Fibroblast of peridontal ligament (primary cell): Measurements from ENCODE around the gene AIRE.
"Not testable (repeated sequence)": the region's sequence is repeated elsewhere in the genome, so short reads cannot be mapped to it uniquely, and the experiment has no call there.

Source experiments
- DNase-seq: peaks from one replicate; pipeline ENCODE4 v3.0.0-alpha.2; 2010; ENCODE audit errors: extremely low read depth

Gene AIRE

DNA sequence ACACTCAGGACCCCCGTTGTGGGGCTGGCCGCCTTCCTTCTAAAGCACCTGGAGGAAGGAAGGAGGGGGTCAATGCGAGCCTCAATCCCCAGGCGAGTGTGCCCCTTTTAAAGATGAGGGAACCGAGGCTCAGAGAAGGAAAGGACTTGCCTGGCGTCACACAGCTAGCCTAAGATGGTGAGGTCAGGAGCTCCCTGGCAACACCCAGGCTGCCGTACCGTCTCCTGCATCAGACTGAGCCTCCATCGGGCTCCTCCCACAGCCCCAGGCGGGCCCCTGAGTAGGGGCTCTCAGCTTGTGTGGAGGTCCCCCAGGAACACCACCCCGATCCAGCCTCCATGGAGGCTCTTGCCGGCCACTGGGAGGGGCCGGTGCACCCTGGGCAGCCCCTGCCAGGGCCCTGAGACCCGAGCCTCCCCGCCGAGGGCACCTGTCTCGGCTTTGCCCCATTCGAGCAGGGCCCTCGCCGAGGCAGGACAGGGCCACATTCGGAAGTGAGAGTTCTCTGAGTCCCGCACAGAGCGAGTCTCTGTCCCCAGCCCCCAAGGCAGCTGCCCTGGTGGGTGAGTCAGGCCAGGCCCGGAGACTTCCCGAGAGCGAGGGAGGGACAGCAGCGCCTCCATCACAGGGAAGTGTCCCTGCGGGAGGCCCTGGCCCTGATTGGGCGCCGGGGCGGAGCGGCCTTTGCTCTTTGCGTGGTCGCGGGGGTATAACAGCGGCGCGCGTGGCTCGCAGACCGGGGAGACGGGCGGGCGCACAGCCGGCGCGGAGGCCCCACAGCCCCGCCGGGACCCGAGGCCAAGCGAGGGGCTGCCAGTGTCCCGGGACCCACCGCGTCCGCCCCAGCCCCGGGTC is at the start of gene AIRE:
Gene AIRE (plus strand): TSS at position 739 of the 855 bp plus-strand sequence. CDS start 131 bp downstream, outside the sequence.
- no peak for DNase-seq

DNA sequence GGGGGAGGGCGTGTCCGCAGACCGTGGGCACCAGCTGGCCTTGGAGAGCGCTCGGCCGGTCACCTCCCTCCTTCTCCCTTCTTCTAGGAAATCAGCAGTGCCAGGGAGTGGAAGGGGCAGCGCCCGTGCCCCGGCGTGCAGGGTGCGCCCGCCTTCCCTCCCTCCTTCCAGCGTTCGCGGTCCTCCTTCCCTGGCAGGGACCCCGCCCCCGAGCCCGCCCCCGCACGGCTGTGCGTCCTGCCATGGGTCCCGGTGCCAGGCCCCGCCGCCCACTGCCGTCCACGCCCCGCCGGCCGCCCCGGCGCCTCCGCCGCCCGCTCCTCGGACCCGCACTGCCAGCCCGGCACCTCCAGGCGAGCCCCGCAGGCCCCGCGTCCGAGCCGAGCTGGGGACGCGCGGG is 45.3 kb upstream of the AIRE start:
- DNase-seq = not testable (repeated sequence)

DNA sequence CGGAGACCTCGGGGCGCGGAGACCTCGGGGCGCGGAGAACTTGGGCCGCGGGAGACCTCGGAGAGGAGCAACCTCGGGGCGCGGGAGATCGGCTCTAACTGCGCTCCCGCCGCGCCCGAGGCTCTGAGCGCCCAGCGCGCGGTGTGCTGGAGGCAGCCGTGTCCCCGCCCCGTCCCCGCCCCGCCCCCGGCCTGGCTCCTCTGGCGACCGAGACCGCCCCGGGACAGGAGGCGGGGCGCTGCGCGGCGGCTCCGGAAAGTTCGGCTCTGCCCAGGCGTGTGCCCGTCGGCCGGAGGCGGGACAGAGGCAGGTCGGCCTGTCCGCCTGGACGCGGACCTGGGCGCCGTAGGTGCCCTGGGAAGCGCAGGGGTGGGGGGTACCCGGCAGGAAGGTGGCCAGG is 44.8 kb upstream of the AIRE start, which contains the start of gene ICOSLG:
Gene ICOSLG (minus strand): TSS at position 102 of the 400 bp plus-strand sequence. CDS start 126 bp downstream, outside the sequence.
- not testable (repeated sequence) for DNase-seq

DNA sequence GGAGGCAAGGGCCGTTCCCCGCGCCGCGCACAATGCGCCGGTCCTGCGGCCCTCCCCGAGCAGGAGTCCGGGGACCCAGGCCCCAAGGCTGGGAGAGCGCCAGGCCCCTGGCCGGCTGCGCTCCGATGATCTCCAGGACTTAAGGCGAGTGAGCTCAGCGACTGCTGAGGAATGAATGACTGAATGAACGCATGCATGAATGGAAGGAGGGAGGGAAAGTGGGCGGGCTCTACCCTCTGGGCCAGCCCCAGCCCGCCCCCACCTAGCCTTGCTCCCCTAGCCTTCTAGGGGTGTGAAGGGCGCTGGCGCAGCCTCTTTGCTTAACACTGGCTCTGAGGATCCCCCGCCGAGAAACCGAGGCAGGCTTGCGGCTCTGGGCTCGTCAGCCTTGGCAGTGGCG is 44.4 kb upstream of the AIRE start:
- not testable (repeated sequence) for DNase-seq

DNA sequence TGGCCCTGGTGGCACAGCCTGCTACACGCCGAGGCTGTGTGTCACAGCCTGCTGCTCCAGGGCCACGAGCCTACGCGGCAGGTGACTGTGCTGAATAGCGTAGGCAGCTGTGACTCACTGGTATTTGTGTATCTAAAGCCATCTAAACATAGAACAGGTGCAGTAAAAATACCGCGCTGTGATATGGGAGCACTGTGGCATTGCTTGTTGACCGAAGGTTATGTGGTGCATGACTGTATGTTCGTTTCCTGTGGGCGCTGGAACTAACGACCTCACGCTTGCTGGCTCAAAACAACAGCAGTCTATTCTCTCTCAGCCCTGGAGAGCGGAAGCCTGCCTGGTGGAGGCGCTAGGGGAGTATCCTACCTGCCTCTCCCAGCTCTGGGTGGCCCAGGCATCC is 41.7 kb upstream of the AIRE start:
- DNase-seq = not testable (repeated sequence)

DNA sequence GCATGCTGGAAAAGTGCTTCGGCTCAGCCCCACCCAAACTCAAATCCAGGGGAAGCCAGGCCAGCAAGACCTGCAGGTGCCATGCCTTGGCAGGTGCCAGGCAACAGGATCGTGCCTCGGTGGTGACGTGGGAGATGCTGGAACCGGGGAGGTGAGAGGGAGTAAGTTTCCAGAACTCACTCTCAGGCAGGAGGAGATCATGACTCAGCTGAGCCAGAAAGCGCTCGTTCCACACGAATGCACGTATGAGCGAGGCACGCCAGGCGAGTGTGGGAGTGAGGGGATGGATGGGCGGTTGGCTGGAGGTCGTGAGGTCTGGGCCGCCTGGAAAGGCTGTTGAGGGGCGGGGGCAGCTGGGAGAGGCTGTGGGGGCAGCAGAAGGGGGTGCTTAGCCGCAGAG is 37.8 kb upstream of the AIRE start:
- DNase-seq = not testable (repeated sequence)

DNA sequence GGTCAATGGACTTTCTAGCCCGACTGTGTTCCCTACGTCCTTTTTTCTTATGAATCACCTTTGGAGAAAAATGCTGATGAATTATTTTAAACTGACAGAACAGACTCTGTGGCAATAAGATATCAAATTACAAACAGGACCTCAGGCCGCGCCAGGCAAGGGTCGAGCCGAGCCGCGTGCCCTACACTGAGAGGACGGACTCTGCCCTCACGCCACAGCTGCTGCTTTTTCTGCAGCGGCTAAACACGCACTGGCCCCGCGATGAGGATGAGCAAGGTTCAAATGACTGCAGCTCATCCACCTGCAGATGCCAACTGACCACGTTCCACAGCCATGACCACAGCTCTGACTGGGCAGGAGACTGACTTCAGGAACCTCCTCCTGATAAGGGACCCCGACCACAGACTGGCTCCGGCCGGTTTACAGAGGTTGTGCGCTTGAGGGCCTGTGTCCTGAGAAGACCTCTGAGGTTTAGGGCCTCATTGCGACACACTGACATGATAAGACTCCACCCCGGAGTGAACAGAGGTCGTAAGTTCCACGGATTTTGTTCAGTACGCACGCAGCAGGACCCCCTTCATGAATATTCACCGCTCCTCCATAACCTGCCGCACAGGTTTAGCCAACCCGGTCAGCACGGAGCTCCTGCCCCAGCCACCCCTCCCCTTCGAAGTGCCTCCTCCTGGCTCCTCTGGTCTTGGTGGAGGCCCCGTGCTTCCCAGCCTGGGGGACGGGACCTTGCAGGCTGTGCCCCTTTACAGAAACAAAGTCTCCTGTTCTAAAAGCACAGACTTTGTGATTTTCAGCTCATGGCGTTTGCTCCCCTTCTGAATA is 36.3 kb upstream of the AIRE start:
- DNase-seq = not testable (repeated sequence)

DNA sequence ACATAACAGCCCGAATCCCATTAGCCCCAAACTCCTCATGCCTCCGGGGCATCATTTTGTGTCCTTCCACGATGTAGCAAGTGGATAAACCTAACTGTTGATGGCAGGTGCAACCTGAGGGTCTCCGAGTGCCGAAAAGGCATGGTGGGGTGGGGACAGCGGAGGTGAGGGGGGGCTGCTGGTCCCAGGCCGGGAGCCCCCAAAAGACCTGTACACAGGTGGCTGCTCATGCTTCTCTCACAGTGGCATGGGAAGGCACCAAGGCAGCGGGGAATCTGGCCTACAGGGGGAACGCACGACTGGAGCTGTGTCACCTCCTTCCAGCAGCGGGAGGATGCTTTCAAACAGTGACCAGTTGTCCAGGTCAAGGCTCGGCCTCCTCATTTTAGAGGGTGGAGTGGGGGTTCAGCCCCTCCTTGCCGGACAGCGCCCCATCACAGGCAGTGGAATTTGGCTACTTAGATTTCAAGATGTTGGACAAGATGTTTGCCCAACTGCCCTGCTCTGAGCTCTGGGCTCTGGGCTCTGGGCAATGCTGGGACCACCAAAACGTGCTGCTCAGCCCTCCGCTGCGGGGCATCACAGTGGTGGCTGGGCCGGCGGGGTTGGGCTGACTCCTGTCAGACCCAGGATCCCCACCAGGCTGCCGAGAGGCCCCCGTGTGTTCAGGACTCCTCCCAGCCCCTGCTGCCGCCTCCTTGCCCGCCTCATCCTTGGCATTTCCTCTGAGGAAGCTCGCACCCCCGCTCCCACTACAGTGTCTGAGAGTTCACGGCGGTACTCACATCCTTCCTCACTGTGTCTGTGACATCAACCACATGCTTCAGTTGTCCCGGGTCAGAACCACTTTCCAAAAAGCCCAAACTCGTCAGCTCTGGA is 31.6 kb upstream of the AIRE start:
- no peak for DNase-seq

DNA sequence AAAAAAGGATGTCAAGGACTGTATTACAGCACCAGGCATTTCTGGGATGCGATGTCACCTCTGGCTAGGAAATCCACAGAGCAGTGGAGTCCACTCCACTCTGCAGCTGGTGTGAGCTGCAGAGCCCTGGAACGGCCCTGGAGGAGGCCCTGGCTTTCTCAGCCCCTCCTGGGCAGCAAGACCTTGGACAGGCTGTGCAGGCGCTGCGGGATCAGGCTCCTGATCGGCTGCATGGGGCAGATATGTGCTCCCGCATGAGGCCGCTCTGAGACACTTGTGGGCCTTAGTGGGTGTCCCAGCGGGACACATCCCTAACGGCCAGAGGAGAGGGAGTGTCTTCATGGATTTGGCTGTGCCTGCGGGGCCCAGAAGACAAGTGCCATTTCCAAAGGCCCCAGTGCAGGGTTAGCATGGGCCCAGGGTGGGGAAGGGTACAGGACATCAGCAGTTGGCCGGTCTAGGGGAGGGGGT is 30.1 kb upstream of the AIRE start:
- peak; percentile 20 for DNase-seq

DNA sequence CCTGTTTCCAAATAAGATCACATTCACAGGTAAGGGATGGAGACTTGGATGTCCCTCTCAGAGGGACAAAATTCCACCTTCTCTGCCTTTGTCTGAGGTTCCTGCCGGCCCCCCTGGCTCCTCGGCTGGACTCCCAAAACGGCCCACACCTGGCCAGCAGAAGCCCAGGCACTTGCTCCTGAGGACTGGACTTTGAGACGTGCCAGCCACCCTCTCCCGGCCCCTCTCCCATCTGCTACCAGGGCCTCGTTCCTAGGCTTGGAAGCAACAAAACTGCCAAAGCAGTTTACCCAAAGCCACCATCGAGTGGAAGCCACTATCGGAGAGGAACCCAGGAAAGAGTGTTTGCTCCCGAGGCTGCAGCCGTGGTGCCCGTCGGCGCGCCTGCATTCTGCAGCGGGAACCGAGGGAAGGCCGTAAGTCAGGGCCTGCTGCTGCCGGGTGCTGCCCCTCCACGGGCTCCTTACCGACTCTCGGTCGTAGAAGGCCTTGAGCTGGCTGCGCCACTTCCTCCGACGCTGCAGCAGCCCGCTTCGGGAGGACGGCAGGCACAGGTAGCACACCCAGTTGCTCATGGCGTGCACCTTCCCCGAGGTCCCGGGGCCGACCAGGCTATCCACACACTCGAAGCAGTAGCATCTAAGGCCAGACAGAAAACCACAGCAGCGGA is 27.5 kb upstream of the AIRE start:
- DNase-seq = no peak

DNA sequence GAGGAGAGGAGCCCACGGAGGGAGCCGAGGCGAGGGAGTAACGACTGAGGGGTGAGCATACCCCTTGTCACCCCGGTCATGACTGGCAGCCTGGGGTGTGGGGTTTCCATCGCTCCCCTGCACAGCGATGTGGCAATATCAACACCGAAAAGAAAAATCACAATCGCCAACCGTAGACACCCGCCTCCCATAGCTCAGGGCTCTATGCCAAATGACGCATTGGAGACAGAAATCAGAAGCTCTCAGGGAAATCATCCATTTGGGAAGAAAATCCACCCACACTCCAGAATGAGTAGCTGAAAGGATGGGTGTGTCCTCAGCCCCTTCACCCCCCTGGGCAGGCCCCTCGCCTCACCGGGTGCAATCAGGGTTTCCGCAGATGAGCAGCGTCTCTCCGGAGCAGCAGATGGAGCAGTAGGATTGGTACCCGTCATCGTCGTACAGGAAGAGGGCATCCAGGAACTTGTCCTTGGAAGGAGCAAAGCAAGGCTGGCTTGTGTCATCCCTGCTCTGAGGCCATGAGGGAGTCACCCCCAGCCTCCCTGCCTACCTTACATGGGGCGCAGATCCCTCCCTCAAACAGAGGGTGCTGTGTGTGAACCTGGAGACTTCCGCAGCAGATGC is 26.5 kb upstream of the AIRE start:
- no peak for DNase-seq

DNA sequence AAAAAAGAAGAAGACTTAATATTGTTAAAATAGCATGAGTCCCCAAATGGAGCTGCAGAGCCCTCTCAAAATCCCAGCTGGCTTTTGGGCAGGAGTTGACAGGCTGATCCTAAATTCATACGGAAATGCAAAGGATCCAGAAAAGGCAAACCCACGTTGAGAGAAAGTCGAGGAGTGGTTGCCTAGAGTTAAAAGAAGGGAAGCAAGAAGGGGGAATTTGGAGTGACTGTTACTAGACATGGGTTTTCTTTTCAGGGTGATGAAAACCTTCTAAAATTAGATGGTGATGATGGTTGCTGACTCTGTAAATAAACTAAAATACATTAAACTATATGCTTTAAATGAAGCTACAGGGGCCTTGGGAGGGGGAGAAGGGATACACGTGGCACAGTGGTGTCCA is 25.6 kb upstream of the AIRE start:
- DNase-seq = no peak

DNA sequence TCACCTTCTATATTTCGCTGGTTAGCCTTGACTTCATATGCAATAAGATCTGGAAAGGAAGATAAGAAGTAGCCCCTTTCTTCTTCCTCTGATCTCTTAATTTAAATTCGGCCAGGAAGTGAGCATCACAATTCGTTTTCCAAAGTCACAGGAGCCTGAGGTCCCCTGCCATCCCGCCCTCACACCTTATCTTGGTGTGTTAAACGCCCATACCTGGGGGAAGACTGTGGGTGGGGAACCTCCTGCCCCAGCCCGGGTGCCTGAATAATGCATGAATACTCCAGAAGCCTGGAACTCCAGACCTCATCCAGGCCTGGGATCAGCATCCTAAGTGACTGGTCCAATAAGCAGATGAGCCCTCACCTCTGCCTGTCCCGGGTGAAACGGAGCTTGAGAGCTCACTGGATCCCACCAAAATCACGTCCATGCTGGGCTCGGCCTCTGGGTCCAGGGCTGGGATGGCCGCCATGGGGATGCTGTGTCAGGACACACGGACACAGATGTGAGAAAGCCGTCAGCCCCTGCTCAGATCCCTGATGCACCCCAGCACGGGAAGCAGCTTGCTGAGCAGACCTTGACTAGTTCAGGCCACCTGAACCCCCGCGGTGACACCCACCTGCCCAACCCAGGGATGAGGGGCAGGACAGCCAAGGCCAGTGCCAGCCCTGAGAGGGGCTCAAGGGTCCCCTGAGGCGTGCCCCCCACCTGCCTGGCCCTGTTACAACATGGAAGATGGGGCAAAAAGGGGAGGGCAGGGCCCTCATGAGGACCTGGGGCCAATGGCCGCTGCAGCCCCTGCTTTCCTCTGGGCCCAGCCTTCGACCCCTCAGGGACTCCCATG is 24.7 kb upstream of the AIRE start:
- no peak for DNase-seq

DNA sequence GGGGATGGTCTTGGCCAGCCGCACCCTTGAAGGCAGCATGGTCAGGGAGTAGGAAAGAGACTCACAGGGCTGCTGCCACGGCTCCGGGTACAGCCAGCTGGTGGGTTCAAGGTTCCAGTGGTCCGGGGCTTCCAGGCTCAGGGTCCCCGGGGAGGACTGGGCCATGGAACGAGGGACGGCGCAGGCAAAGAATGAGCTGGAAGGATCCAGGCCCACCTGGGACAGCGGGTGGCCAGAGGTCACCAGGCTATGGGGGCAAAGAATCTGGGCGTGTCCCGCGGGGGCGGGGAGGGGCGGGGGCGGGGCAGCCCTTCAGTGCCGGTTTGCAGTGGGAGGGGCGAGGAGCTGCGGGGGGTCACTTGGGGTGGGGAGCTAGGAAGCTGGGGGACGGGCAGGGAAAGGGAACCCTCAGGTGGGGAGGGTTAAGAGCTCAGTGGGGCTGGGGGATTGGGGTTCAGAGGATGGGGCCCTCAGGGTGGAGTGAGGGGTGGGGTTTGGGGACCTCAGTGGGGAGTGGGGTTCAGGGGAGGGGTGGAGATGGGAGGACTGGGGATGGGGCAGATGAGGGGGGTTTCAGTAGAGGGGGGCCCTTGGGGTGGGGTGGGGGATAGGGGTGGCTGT is 23.9 kb upstream of the AIRE start, which contains the start of gene DNMT3L:
Gene DNMT3L (minus strand): TSS at position 223 of the 621 bp plus-strand sequence. CDS start 638 bp downstream, outside the sequence.
- DNase-seq = no peak

DNA sequence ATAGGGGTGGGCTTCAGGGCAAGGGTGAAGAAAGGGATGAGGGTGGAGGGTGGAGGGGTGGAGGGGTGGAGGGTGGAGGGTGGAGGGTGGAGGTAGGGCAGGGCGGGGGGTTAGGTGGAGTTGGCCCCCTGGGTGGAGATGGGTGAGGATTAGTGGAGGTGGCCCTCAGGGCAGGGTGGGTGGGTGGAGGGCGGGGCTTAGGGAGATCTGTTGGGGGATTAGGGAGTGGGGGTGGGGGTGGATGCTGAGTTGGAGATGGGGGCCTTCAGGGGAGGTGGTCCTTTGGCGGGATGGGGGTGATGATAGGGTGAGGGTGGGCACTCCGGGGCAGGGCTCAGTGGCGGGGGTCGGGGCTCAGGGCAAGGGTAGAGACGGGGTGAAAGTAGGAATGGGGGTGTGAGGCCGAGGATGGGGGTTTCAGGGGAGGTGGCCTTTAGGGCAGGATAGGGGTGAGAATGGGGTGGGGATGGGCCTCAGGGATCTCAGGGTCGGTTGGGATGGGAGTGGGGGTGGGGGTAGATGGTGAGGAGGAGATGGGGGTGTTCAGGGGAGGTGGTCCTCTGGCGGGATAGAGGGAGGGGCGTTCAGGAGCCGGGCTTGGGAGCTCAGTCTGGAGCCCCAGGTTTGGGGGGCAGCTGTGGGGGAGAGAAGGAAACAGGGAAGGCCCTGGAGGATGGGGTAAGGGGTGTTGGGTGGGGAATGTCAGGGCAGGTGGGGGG is 23.2 kb upstream of the AIRE start:
- no peak for DNase-seq

DNA sequence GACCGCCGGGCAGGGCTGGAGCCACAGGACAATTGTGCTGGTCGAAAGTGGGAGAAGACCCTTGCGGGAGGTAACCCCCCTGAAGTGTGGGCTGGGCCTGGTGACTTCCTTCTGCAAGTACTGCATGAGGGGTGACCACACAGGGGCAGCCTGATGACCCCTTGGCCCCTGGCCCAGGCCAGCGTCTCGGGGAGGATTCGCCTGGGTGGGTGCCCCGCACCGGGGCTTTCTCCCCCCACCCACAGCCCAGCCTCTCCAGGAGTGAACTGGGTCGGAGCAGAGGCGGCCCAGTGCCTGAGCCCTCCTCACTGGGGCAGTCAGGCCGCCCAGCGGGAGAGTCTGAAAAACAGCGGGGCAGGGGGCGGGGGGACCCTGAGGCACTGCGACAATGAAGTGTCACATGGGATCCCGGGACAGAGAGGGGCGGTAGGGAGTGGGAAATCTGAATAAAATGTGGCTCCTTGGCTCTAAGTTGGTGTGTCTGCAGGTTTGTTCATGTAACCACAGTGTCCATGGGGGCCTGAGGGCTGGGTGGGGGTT is 22.4 kb upstream of the AIRE start:
- no peak for DNase-seq

DNA sequence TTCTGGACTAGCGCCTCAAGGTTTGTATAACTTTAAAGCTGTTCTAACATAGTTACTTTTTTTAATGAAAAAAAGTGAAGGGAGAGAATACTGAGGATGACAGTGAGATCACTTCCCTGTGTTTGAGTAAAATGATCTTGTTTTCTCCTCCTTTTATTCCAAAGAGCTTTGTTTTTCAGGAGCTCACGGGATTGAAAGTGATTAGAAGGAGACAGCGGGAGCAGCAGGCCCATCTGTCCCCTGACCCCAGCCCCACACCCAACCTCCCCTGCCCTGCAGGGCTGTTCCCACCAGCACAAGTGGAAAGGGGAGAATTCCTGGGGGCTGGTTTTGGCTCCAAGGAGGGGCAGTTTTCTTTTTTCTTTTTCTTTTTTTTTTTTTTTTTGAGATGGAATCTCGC is 21.9 kb upstream of the AIRE start:
- DNase-seq = no peak

DNA sequence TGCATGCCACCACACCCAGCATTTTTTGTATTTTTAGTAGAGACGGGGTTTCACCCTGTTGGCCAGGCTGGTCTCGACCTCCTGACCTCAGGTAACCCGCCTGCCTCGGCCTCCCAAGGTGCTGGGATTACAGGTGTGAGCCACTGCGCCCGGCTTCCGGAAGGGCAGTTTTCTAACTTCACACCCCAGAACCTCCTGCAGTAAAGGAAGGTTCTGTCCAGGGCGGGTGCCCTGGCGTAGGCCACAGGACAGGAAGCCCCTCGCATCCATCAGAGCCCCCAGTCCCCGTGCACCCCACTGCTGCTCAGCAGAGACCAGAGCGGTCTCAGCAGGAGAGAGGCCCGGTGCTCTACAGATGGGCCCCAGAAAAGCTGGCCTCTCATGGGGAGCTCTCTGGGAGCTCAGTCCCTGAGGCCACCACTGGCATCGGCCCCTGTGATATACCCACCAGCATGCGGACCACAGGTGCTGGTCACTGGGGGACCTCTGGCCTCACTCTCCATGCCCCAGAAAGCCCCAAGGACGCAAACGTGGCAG is 19.9 kb upstream of the AIRE start:
- no peak for DNase-seq
